OCI-LY3 (cell line): ENCODE data around the gene PHLDB2.

ENCODE experiments used
- H2AFZ ChIP-seq: fragments of 200-600, 300-600 bp; shearing (Covaris generic); 2 replicates; pipeline ENCODE4 v1.6.0; 2014; ENCODE audit warnings: antibody characterized with exemption, low read depth, low read length
- H3K27ac ChIP-seq: fragments of 200-600, 300-600 bp; sonication (generic); 2 replicates; pipeline ENCODE4 v1.5.1; 2014; ENCODE audit warnings: mild to moderate bottlenecking, low read length, moderate library complexity, mixed read lengths
- H3K27me3 ChIP-seq: fragments of 200-600, 300-600 bp; sonication (generic); 2 replicates; pipeline ENCODE4 v1.6.1; 2014; ENCODE audit warnings: low read depth, low read length, mixed read lengths
- H3K36me3 ChIP-seq: fragments of 200-600, 300-600 bp; sonication (generic); replicated peaks from 2 replicates; pipeline ENCODE3; 2014; ENCODE audit warnings: low read depth, low read length, mixed read lengths
- H3K4me1 ChIP-seq: fragments of 300-600, 200-600 bp; sonication (generic); 2 replicates; pipeline ENCODE4 v1.6.1; 2014; ENCODE audit warnings: low read length, mixed read lengths
- H3K4me2 ChIP-seq: fragments of 200-600, 300-600 bp; sonication (generic); 2 replicates; pipeline ENCODE4 v1.6.1; 2014; ENCODE audit warnings: low read length, mixed read lengths
- H3K4me3 ChIP-seq: fragments of 300-600, 200-600 bp; sonication (generic); 2 replicates; pipeline ENCODE4 v1.5.1; 2014; ENCODE audit warnings: antibody characterized with exemption, mild to moderate bottlenecking, low read length, moderate library complexity
- H3K79me2 ChIP-seq: fragments of 300-600, 200-600 bp; shearing (Covaris generic); 2 replicates; pipeline ENCODE4 v1.6.1; 2014; ENCODE audit warnings: mild to moderate bottlenecking, low read length, mixed read lengths
- H3K9ac ChIP-seq: fragments of 300-600, 200-600 bp; shearing (Covaris generic); 2 replicates; pipeline ENCODE4 v1.6.0; 2014; ENCODE audit warnings: mild to moderate bottlenecking, low read length, moderate library complexity
- H3K9me3 ChIP-seq: fragments of 200-600, 300-600 bp; shearing (Covaris generic); 2 replicates; pipeline ENCODE4 v1.6.1; 2014; ENCODE audit warnings: low read length, mixed read lengths; ENCODE audit not compliant: insufficient read depth
- H4K20me1 ChIP-seq: fragments of 200-600, 300-600 bp; sonication (generic); 2 replicates; pipeline ENCODE4 v1.6.1; 2016; ENCODE audit warnings: low read length, mixed read lengths; ENCODE audit not compliant: insufficient read depth
- CTCF ChIP-seq: fragments of 200-600, 300-600 bp; sonication (generic); IDR thresholded peaks from 2 replicates; pipeline ENCODE4 v1.5.1; 2014; ENCODE audit warnings: antibody characterized with exemption, low read length, low read depth
- EZH2phosphoT487 ChIP-seq: fragments of 200-600 bp; shearing (Covaris generic); IDR thresholded peaks from 2 replicates; pipeline ENCODE4 v1.6.1; 2018; ENCODE audit warnings: antibody characterized with exemption, mixed run types, low read depth

The PHLDB2 gene

GRCh38 chr3:111917300-111917699 is 58.2 kb downstream of the PHLDB2 start:
- Histone ChIP-seq H3K4me1 (no peaks in the 10 kb centered on the region), H3K27me3 (no peaks in the 10 kb centered on the region), H3K4me2 (no peak overlapping the region), H3K9ac (no peak overlapping the region), H3K27ac (no peak overlapping the region), H4K20me1 (no peaks in the 10 kb centered on the region), H3K4me3 (no peak overlapping the region), H3K36me3 (no peaks in the 10 kb centered on the region), H3K9me3 (no peaks in the 10 kb centered on the region), H2AFZ (no peak overlapping the region), H3K79me2 (no peaks in the 10 kb centered on the region)
- TF ChIP-seq CTCF (no peak), EZH2phosphoT487 (no peak)

DNA sequence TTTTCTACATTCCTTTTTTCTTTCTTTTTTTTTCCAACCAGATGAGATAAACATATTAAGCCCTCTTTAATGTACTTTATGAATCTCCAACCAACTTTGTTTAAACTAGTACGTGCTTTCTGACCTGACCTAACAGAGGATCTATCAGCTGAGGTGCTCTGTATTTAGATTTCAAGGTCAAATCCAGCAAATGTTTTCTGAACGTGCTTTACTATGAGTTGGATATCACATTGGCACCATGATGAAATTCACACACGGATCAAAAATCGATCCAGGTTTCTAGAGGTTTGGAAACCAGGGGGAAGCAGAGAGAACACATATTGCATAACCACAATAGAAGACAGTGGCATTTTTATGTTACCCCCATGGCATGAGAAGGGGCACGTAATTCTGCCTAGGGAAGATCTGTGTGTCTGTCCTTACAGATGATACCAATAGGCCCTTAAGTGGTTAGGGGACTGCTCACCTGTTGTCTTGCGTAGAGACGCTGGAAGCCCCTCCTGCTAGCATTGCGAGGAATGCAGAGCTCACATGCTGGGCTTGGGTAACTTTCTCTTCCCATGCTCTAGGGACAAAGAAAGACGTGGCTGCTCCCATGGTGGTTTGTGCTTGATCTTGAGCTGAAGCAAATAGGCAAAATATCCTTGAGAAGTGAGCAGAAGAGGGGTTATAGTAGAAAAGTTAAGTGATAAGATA is 60.5 kb downstream of the PHLDB2 start:
- no peak overlapping the region for H3K4me2 ChIP-seq

GRCh38 chr3:111921181-111921580 is 62.1 kb downstream of the PHLDB2 start:
- Histone ChIP-seq H2AFZ (no peak overlapping the region), H3K4me2 (no peak overlapping the region), H3K27ac (no peak overlapping the region), H3K4me3 (no peak overlapping the region), H4K20me1 (no peaks in the 10 kb centered on the region), H3K36me3 (no peaks in the 10 kb centered on the region), H3K79me2 (no peaks in the 10 kb centered on the region), H3K4me1 (no peaks in the 10 kb centered on the region), H3K27me3 (no peaks in the 10 kb centered on the region), H3K9me3 (no peaks in the 10 kb centered on the region), H3K9ac (no peak overlapping the region)
- TF ChIP-seq EZH2phosphoT487, result no peak
- TF ChIP-seq CTCF, result no peak

More for the DNA sequence above, 60.5 kb downstream of the PHLDB2 start:
- Histone ChIP-seq H3K4me1 (no peaks in the 10 kb centered on the region), H4K20me1 (no peaks in the 10 kb centered on the region), H3K9ac (no peak overlapping the region), H3K79me2 (no peaks in the 10 kb centered on the region), H2AFZ (no peak overlapping the region), H3K27ac (no peak overlapping the region), H3K4me3 (no peak overlapping the region), H3K9me3 (no peaks in the 10 kb centered on the region), H3K36me3 (no peaks in the 10 kb centered on the region), H3K27me3 (no peaks in the 10 kb centered on the region)
- TF ChIP-seq EZH2phosphoT487 (no peak), CTCF (no peak)

GRCh38 chr3:111923095-111923771 is 64.2 kb downstream of the PHLDB2 start:
- Histone ChIP-seq H3K79me2 (no peaks in the 10 kb centered on the region), H3K4me2 (no peak overlapping the region), H3K27ac (no peak overlapping the region)

More at GRCh38 chr3:111923095-111923771, 64.2 kb downstream of the PHLDB2 start:
- H3K27me3 ChIP-seq, result no peaks in the 10 kb centered on the region
- TF ChIP-seq CTCF, result no peak
- no peak for TF ChIP-seq EZH2phosphoT487
- no peaks in the 10 kb centered on the region for H4K20me1 ChIP-seq
- no peaks in the 10 kb centered on the region for H3K36me3 ChIP-seq
- H3K4me1 ChIP-seq, result no peaks in the 10 kb centered on the region; the same call in 1 of the 2 replicates
- H3K4me3 ChIP-seq, result no peak overlapping the region
- H3K9me3 ChIP-seq, result no peaks in the 10 kb centered on the region
- H2AFZ ChIP-seq, result no peak overlapping the region
- no peak overlapping the region for H3K9ac ChIP-seq
